UCSD-AML1 (cell line): ENCODE measurements around the gene STEAP3.

Experiments used
- DNase-seq: peaks from one replicate; lab custom pipeline; 2025; ENCODE audit not compliant: unreplicated experiment; lab: John Stamatoyannopoulos, UW

Gene STEAP3

GRCh38 chr2:119197529-119198239, 25.9 kb upstream of the STEAP3 start:
- DNase-seq, result no peak

GRCh38 chr2:119198240-119198840, 25.3 kb upstream of the STEAP3 start:
- no peak for DNase-seq

- no peak for DNase-seq
These were observed 21.8 kb upstream of the STEAP3 start for GRCh38 chr2:119201815-119202214.

GRCh38 chr2:119202610-119203310, 20.9 kb upstream of the STEAP3 start:
- DNase-seq, result no peak

- DNase-seq, result no peak
These were observed 19.1 kb upstream of the STEAP3 start for GRCh38 chr2:119204525-119204924.

GRCh38 chr2:119205001-119205706, 18.5 kb upstream of the STEAP3 start:
- DNase-seq, result no peak

- DNase-seq, result no peak
These were observed 17.4 kb upstream of the STEAP3 start for GRCh38 chr2:119206201-119206600.

- no peak for DNase-seq
These were observed 16.2 kb upstream of the STEAP3 start for GRCh38 chr2:119207447-119207846.

GRCh38 chr2:119208791-119209203, 14.8 kb upstream of the STEAP3 start:
- DNase-seq, result no peak

GRCh38 chr2:119212139-119212800, 11.4 kb upstream of the STEAP3 start:
- no peak for DNase-seq

- DNase-seq, result no peak
These were observed 9.1 kb upstream of the STEAP3 start for GRCh38 chr2:119214453-119215037.

- DNase-seq, result no peak
These were observed 6.6 kb upstream of the STEAP3 start for GRCh38 chr2:119216994-119217393.

- DNase-seq, result peak; percentile 49
These were observed 5.1 kb upstream of the STEAP3 start for GRCh38 chr2:119218478-119219064.

GRCh38 chr2:119219873-119220272, 3.8 kb upstream of the STEAP3 start:
- no peak for DNase-seq

- no peak for DNase-seq
These were observed 2.8 kb upstream of the STEAP3 start for GRCh38 chr2:119220720-119221301.

- no peak for DNase-seq
These were observed 2.0 kb upstream of the STEAP3 start for GRCh38 chr2:119221609-119222008.

- no peak for DNase-seq
These were observed 1.4 kb upstream of the STEAP3 start for GRCh38 chr2:119222213-119222612.

- DNase-seq, result no peak
These were observed 642 bp upstream of the STEAP3 start for GRCh38 chr2:119222863-119223520.

GRCh38 chr2:119224391-119225104, 914 bp downstream of the STEAP3 start:
- no peak for DNase-seq
